Measurements from ENCODE around the gene ERP27.
A peak's percentile ranks its signal among the peaks of the same experiment; 100 is the strongest.

ERP27 gene

GRCh38 chr12:14936224-14936861, 2.0 kb downstream of the ERP27 start:
- no peaks in the 10 kb centered on the region for H3K27me3 ChIP-seq (ENCODE audit: control insufficient read depth, insufficient read depth, low read length)
- H3K36me3 ChIP-seq (ENCODE audit: control insufficient read depth, insufficient read depth, low read length), result no peaks in the 10 kb centered on the region
- no peak overlapping the region for H3K4me3 ChIP-seq (ENCODE audit: low read depth, low read length)
- H3K9me3 ChIP-seq (ENCODE audit: control insufficient read depth, insufficient read depth, low read length), result no peaks in the 10 kb centered on the region
- H3K9ac ChIP-seq (ENCODE audit: low read depth, low read length), result no peak overlapping the region
- no peaks in the 10 kb centered on the region for H3K4me1 ChIP-seq (ENCODE audit: control insufficient read depth, insufficient read depth, low read length)
- no peak overlapping the region for H3K27ac ChIP-seq (ENCODE audit: low read depth, low read length)

DNA sequence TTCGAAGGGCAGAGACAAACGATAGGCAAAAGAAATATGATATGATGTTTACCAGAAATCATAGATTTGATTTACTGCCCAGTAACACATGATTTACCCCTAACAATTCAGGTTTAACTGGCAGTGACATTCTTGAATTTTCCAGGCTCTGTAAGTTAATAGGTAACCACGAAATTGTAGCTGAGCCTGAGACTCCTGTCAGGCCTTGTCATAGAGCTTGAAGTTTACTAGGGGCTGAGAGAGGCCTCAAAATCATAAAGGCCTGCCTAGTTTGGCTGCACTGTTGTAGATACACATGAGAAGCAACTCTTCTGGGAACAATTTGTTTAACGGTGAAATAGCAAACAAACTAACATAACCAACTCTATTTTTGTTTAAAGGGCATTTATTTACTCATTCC, 3.3 kb downstream of the ERP27 start:
- Histone ChIP-seq H3K9ac (ENCODE audit: low read depth, low read length) (no peak overlapping the region), H3K9me3 (ENCODE audit: control insufficient read depth, insufficient read depth, low read length) (no peaks in the 10 kb centered on the region), H3K4me1 (ENCODE audit: control insufficient read depth, insufficient read depth, low read length) (no peaks in the 10 kb centered on the region), H3K27ac (ENCODE audit: low read depth, low read length) (no peak overlapping the region), H3K4me3 (ENCODE audit: low read depth, low read length) (no peak overlapping the region), H3K27me3 (ENCODE audit: control insufficient read depth, insufficient read depth, low read length) (no peaks in the 10 kb centered on the region), H3K36me3 (ENCODE audit: control insufficient read depth, insufficient read depth, low read length) (no peaks in the 10 kb centered on the region)

- Histone ChIP-seq H3K36me3 (ENCODE audit: control insufficient read depth, insufficient read depth, low read length) (no peaks in the 10 kb centered on the region), H3K9ac (ENCODE audit: low read depth, low read length) (no peak overlapping the region), H3K4me3 (ENCODE audit: low read depth, low read length) (no peak overlapping the region), H3K27ac (ENCODE audit: low read depth, low read length) (no peak overlapping the region), H3K27me3 (ENCODE audit: control insufficient read depth, insufficient read depth, low read length) (no peaks in the 10 kb centered on the region), H3K9me3 (ENCODE audit: control insufficient read depth, insufficient read depth, low read length) (no peaks in the 10 kb centered on the region), H3K4me1 (ENCODE audit: control insufficient read depth, insufficient read depth, low read length) (0 out of 2 replicates have a peak, but pooled peaks cover 1% of the 10 kb centered on the region)
Measured at GRCh38 chr12:14934511-14934910, 3.8 kb downstream of the ERP27 start.

DNA sequence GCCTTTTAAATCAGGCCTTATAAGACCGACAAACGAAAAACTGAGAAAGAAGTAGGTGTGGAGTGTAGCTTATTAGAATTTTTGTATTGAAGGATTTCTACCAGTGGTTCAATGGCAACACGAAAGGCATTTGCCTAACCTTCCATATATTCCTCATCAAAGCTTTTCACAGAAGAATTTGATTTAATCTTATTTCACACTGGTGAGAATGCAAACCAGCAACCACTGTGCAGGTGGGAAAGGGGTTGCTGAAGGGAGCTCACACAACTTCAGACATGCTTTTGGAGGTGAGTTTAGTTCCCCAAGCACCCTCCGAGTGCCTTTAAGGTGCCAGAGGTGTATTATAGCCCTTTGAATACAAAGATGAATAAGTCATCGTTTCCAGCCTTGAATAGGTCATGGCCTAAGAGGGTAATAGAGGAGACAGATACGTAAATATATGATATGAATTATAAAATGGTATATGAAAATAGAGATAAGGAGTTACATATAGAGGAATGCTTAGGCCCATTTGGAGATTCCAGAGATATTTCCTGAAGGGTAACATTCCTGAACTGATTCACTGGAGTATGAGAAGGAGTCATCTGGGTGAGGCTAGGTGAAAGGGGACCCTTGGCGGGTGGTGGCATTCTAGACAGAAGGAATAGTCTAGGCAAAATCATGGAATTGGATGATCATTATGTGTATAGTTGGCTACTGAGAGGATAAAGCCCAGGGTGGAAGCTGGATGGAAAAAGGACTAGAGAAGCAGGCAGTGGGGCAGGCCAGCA, 6.4 kb downstream of the ERP27 start:
- H3K36me3 ChIP-seq (ENCODE audit: control insufficient read depth, insufficient read depth, low read length), result no peaks in the 10 kb centered on the region
- no peak overlapping the region for H3K9ac ChIP-seq (ENCODE audit: low read depth, low read length)
- H3K27ac ChIP-seq (ENCODE audit: low read depth, low read length), result no peak overlapping the region
- H3K27me3 ChIP-seq (ENCODE audit: control insufficient read depth, insufficient read depth, low read length), result no peaks in the 10 kb centered on the region
- H3K4me1 ChIP-seq (ENCODE audit: control insufficient read depth, insufficient read depth, low read length), result peaks cover 11% of the 10 kb centered on the region; the same call in 1 of the 2 replicates
- no peaks in the 10 kb centered on the region for H3K9me3 ChIP-seq (ENCODE audit: control insufficient read depth, insufficient read depth, low read length)
- H3K4me3 ChIP-seq (ENCODE audit: low read depth, low read length), result no peak overlapping the region

- peaks cover 11% of the 10 kb centered on the region; the same call in 1 of the 2 replicates for H3K4me1 ChIP-seq (ENCODE audit: control insufficient read depth, insufficient read depth, low read length)
- H3K9me3 ChIP-seq (ENCODE audit: control insufficient read depth, insufficient read depth, low read length), result no peaks in the 10 kb centered on the region
- no peak overlapping the region for H3K9ac ChIP-seq (ENCODE audit: low read depth, low read length)
- no peak overlapping the region for H3K4me3 ChIP-seq (ENCODE audit: low read depth, low read length)
- no peak overlapping the region for H3K27ac ChIP-seq (ENCODE audit: low read depth, low read length)
- no peaks in the 10 kb centered on the region for H3K36me3 ChIP-seq (ENCODE audit: control insufficient read depth, insufficient read depth, low read length)
- H3K27me3 ChIP-seq (ENCODE audit: control insufficient read depth, insufficient read depth, low read length), result no peaks in the 10 kb centered on the region
Measured at GRCh38 chr12:14931359-14931758, 7.0 kb downstream of the ERP27 start.

DNA sequence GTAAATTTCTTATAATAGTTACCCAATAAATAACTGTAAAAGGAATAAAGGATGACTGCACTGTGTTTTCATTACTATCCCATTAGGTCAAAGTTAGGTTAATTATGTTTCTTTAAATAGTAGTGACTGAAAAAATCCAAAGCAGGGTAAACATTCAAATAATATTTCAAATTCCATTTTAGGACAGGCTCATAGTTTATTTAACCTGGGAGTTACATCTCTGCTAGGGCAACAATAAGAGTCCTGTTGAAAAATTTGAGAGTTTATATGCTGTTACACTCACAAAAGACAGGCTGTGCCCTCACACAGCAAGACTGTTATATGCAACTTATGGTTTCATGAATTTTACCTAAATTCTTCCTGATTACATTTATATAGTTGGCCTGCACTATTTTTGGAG, 8.0 kb downstream of the ERP27 start:
- H3K36me3 ChIP-seq (ENCODE audit: control insufficient read depth, insufficient read depth, low read length), result no peaks in the 10 kb centered on the region
- no peaks in the 10 kb centered on the region for H3K9me3 ChIP-seq (ENCODE audit: control insufficient read depth, insufficient read depth, low read length)
- H3K27ac ChIP-seq (ENCODE audit: low read depth, low read length), result no peak overlapping the region
- no peaks in the 10 kb centered on the region for H3K27me3 ChIP-seq (ENCODE audit: control insufficient read depth, insufficient read depth, low read length)
- no peak overlapping the region for H3K4me3 ChIP-seq (ENCODE audit: low read depth, low read length)
- no peak overlapping the region for H3K9ac ChIP-seq (ENCODE audit: low read depth, low read length)
- peaks cover 11% of the 10 kb centered on the region; the same call in 1 of the 2 replicates for H3K4me1 ChIP-seq (ENCODE audit: control insufficient read depth, insufficient read depth, low read length)

DNA sequence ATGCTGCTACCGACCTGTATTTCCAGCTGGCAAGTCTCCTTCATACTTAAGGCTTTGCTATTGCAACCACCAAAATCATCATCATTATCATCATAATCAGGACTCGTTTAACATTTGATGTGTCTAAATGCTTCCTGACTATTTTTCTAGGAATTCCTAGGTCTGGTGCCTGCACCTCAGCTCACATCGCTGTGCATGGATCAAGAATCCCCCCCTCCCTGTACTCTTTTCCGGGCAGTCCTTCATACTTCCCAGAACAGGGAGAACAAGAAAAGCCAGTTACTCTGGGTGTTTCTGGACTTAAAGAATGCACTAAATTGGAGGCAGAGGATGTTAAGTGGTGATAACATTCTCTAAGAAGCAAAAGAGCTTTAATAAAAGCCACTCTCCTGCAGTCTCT, 9.4 kb downstream of the ERP27 start:
- H3K36me3 ChIP-seq (ENCODE audit: control insufficient read depth, insufficient read depth, low read length), result no peaks in the 10 kb centered on the region
- no peaks in the 10 kb centered on the region for H3K9me3 ChIP-seq (ENCODE audit: control insufficient read depth, insufficient read depth, low read length)
- H3K4me1 ChIP-seq (ENCODE audit: control insufficient read depth, insufficient read depth, low read length), result peaks cover 11% of the 10 kb centered on the region; the same call in 1 of the 2 replicates
- H3K27ac ChIP-seq (ENCODE audit: low read depth, low read length), result peak overlapping the region; percentile 42
- H3K4me3 ChIP-seq (ENCODE audit: low read depth, low read length), result no peak overlapping the region
- no peaks in the 10 kb centered on the region for H3K27me3 ChIP-seq (ENCODE audit: control insufficient read depth, insufficient read depth, low read length)
- H3K9ac ChIP-seq (ENCODE audit: low read depth, low read length), result no peak overlapping the region

GRCh38 chr12:14927267-14927666, 11.1 kb downstream of the ERP27 start:
- H3K36me3 ChIP-seq (ENCODE audit: control insufficient read depth, insufficient read depth, low read length), result no peaks in the 10 kb centered on the region
- no peak overlapping the region for H3K27ac ChIP-seq (ENCODE audit: low read depth, low read length)
- H3K27me3 ChIP-seq (ENCODE audit: control insufficient read depth, insufficient read depth, low read length), result no peaks in the 10 kb centered on the region
- H3K9ac ChIP-seq (ENCODE audit: low read depth, low read length), result no peak overlapping the region
- H3K4me1 ChIP-seq (ENCODE audit: control insufficient read depth, insufficient read depth, low read length), result peaks cover 11% of the 10 kb centered on the region; the same call in 1 of the 2 replicates
- H3K4me3 ChIP-seq (ENCODE audit: low read depth, low read length), result no peak overlapping the region
- H3K9me3 ChIP-seq (ENCODE audit: control insufficient read depth, insufficient read depth, low read length), result no peaks in the 10 kb centered on the region

DNA sequence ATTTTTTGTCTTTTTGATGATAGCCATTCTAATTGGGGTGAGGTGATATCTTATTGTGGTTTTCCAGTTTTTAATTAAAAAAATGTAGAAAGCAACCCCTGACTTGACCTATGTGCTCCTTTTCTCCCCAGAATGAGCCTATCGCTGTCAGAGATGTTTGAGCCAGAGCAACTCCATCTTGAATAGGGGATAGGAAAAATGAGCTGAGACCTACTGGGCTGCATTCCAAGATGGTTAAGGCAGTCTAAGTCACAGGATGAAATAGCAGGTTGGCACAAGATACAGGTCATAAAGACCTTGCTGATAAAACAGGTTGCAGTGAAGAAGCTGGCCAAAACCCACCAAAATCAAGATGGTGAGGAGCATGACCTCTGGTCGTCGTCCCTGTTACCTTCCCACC, 13.8 kb downstream of the ERP27 start:
- H3K27ac ChIP-seq (ENCODE audit: low read depth, low read length), result no peak overlapping the region
- H3K27me3 ChIP-seq (ENCODE audit: control insufficient read depth, insufficient read depth, low read length), result no peaks in the 10 kb centered on the region
- no peak overlapping the region for H3K4me3 ChIP-seq (ENCODE audit: low read depth, low read length)
- H3K9ac ChIP-seq (ENCODE audit: low read depth, low read length), result no peak overlapping the region
- no peaks in the 10 kb centered on the region for H3K36me3 ChIP-seq (ENCODE audit: control insufficient read depth, insufficient read depth, low read length)
- H3K9me3 ChIP-seq (ENCODE audit: control insufficient read depth, insufficient read depth, low read length), result no peaks in the 10 kb centered on the region
- peaks cover 10% of the 10 kb centered on the region; the same call in 1 of the 2 replicates for H3K4me1 ChIP-seq (ENCODE audit: control insufficient read depth, insufficient read depth, low read length)

DNA sequence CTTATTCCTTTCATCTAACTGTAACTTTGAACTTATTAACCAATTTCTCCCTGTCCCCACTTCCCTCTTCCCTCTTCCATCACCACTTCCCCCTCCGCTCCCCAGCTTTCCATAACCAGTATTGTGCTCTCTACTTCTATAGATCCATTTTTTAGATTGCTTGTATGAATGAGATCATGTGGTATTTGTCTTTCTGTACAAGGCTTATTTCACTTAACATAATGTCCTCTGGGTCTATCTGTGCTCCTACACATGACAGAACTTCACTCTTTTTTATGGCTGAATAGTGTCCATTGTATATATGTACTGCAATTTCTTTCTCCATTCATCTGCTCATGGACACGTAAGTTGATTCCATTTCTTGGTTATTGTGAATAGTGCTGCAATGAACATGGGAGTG, 14.4 kb downstream of the ERP27 start:
- H3K4me3 ChIP-seq (ENCODE audit: low read depth, low read length), result no peak overlapping the region
- H3K9ac ChIP-seq (ENCODE audit: low read depth, low read length), result no peak overlapping the region
- H3K27me3 ChIP-seq (ENCODE audit: control insufficient read depth, insufficient read depth, low read length), result no peaks in the 10 kb centered on the region
- H3K9me3 ChIP-seq (ENCODE audit: control insufficient read depth, insufficient read depth, low read length), result no peaks in the 10 kb centered on the region
- no peak overlapping the region for H3K27ac ChIP-seq (ENCODE audit: low read depth, low read length)
- H3K4me1 ChIP-seq (ENCODE audit: control insufficient read depth, insufficient read depth, low read length), result peaks cover 4% of the 10 kb centered on the region; the same call in 1 of the 2 replicates
- H3K36me3 ChIP-seq (ENCODE audit: control insufficient read depth, insufficient read depth, low read length), result no peaks in the 10 kb centered on the region

DNA sequence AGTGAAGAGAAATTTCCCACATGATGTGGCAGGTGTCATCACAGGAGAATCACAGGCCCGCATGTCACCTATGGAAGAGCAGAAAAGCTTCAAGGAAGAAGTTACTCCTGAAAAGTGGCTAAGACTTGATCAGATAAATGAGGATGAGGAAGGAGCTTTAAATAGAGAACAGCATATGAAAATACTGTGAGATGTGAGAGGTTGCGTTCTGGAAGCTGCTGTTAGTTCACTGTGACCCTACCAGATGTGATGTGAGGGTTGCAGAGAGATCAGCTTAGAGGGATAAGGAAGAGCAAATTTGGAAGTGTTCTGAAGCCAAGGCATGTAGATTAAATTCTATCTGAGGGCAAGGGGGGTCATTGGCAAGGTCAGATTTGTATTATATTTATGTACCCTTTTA, 17.1 kb downstream of the ERP27 start:
- no peak overlapping the region for H3K27ac ChIP-seq (ENCODE audit: low read depth, low read length)
- H3K36me3 ChIP-seq (ENCODE audit: control insufficient read depth, insufficient read depth, low read length), result no peaks in the 10 kb centered on the region
- H3K9ac ChIP-seq (ENCODE audit: low read depth, low read length), result no peak overlapping the region
- H3K4me1 ChIP-seq (ENCODE audit: control insufficient read depth, insufficient read depth, low read length), result no peaks in the 10 kb centered on the region
- H3K9me3 ChIP-seq (ENCODE audit: control insufficient read depth, insufficient read depth, low read length), result no peaks in the 10 kb centered on the region
- H3K4me3 ChIP-seq (ENCODE audit: low read depth, low read length), result no peak overlapping the region
- no peaks in the 10 kb centered on the region for H3K27me3 ChIP-seq (ENCODE audit: control insufficient read depth, insufficient read depth, low read length)
